PC-3 (cell line): ENCODE measurements around the gene IFFO2. TPM values are rescaled to one million over a fixed set of nuclear protein-coding genes. Genes with fewer than 3 reads are reported as not detected.

ENCODE experiments used
- ATAC-seq: fragments of 200-7000 bp; cut with Tn5 transposase; 2 replicates; pipeline ENCODE4 v1.9.1; 2020; ENCODE audit warnings: mild to moderate bottlenecking, moderate library complexity
- BruUV-seq: library from RNA; stranded (reverse); fragments of 400-500 nt; replicated peaks from 2 replicates; lab custom pipeline; 2021; lab: Mats Ljungman, UMichigan
- CTCF ChIA-PET: fragments of 300-600 bp; sonication (Branson Sonifier 250); formaldehyde crosslinking; loops from one replicate; lab custom pipeline; 2022; ENCODE audit warnings: antibody characterized with exemption; lab: Charles Lee
- POLR2A ChIA-PET: fragments of 300-600 bp; sonication (Branson Sonifier 250); formaldehyde crosslinking; loops from one replicate; lab custom pipeline; 2022; ENCODE audit warnings: antibody characterized with exemption; ENCODE audit not compliant: unreplicated experiment; lab: Charles Lee
- DNase-seq: peaks from one replicate; pipeline ENCODE4 v3.0.0-alpha.2; 2015
- H2AFZ ChIP-seq: fragments of 300-600 bp; sonication (generic); 2 replicates; pipeline ENCODE4 v1.6.0; 2016; ENCODE audit warnings: antibody characterized with exemption, low read length
- H3F3A ChIP-seq: fragments of 300-600 bp; sonication (generic); one replicate; pipeline ENCODE4 v1.6.0; 2017; ENCODE audit warnings: antibody characterized with exemption, low read length, control low read depth, mild to moderate bottlenecking; ENCODE audit not compliant: unreplicated experiment
- H3K27ac ChIP-seq: fragments of 300-600 bp; sonication (generic); 2 replicates; pipeline ENCODE4 v1.5.1; 2016; ENCODE audit warnings: mild to moderate bottlenecking, low read length
- H3K27me3 ChIP-seq: fragments of 300-600 bp; sonication (generic); 2 replicates; pipeline ENCODE4 v1.6.1; 2016; ENCODE audit warnings: low read length, mixed read lengths
- H3K36me3 ChIP-seq: fragments of 300-600 bp; sonication (generic); 2 replicates; pipeline ENCODE4 v1.6.1; 2016; ENCODE audit warnings: low read depth, mixed run types, low read length, mixed read lengths
- H3K4me1 ChIP-seq: fragments of 300-600 bp; sonication (generic); 2 replicates; pipeline ENCODE4 v1.5.1; 2016; ENCODE audit warnings: low read length; ENCODE audit not compliant: insufficient read depth
- H3K4me2 ChIP-seq: fragments of 300-600 bp; sonication (generic); 2 replicates; pipeline ENCODE4 v1.6.0; 2016; ENCODE audit warnings: low read length
- H3K4me3 ChIP-seq: fragments of 300-600 bp; sonication (generic); 2 replicates; pipeline ENCODE4 v1.5.1; 2016; ENCODE audit warnings: mild to moderate bottlenecking, low read length, mixed read lengths
- H3K79me2 ChIP-seq: fragments of 300-600 bp; sonication (generic); 2 replicates; pipeline ENCODE4 v1.6.1; 2017; ENCODE audit warnings: low read length, mixed read lengths
- H3K9ac ChIP-seq: fragments of 300-600 bp; sonication (generic); 2 replicates; pipeline ENCODE4 v1.6.0; 2016; ENCODE audit warnings: mild to moderate bottlenecking, low read length
- H3K9me2 ChIP-seq: fragments of 300-600 bp; sonication (generic); replicated peaks from 2 replicates; pipeline ENCODE4 v1.6.1; 2016; ENCODE audit warnings: mixed run types, low read length, mixed read lengths
- H3K9me3 ChIP-seq: fragments of 300-600 bp; sonication (generic); 2 replicates; pipeline ENCODE4 v1.6.1; 2016; ENCODE audit warnings: low read length, mixed read lengths
- H4K20me1 ChIP-seq: fragments of 300-600 bp; sonication (generic); 2 replicates; pipeline ENCODE4 v1.6.1; 2016; ENCODE audit warnings: low read length, mixed read lengths
- CTCF ChIP-seq: fragments of 300-600 bp; sonication (generic); conservative IDR thresholded peaks from 2 replicates; pipeline ENCODE4 v1.5.1; 2017; ENCODE audit warnings: antibody characterized with exemption, low read depth, mild to moderate bottlenecking, low read length
- EZH2 ChIP-seq: fragments of 300-600 bp; sonication (generic); IDR thresholded peaks from one replicate; pipeline ENCODE4 v1.6.1; 2017; ENCODE audit warnings: antibody characterized with exemption, mild to moderate bottlenecking, low read length; ENCODE audit not compliant: unreplicated experiment
- EZH2phosphoT487 ChIP-seq: fragments of 300-600 bp; sonication (generic); IDR thresholded peaks from 2 replicates; pipeline ENCODE4 v1.6.1; 2018; ENCODE audit warnings: mild to moderate bottlenecking, antibody characterized with exemption, low read length, borderline replicate concordance
- intact Hi-C: fragments of 100-400 bp; cut with micrococcal nuclease; formaldehyde crosslinking; loops from 2 replicates; pipeline ENCODE4 v1.9.0; 2023
- total RNA-seq: library from RNA; depleted of rRNA; stranded (reverse); fragments of >200 nt; gene quantifications from 2 replicates; pipeline ENCODE4 v1.2.3, GENCODE V29; 2014

IFFO2 gene
- total RNA-seq, 1 experiment from 2014 or later, result 30.7 TPM

DNA sequence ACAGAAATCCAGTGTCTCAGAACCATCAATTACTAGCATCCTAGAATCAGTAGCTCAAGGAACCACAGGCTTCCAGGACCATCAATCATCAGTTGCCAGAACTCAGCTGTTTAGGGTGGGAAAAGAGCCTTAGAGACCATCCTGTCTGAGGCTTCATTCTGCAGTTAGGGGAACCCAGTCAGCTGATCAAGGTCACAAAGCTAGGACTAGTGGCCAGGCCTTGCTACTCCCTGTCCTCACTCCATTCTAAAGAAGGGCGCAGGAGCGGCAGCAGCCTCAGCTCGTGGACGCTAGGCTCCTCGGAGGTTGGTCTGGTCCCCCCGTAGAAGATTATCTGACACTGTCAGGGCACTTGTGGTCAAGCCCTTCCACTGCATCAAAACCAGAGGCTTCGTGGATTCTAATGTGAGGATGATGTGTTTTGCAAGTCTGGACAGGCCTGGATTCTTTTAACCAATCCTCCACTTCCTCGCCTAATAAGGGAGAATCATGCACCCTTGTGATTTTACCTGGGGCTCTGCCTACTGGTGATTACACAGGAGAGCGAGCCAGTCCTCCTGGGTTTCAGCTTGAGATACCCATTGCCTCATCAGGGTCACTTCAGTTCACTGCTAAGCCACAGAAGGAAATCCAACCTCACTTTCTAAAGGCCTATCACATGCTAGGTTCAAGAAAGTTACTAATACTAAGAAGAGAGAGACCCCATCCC lies 41.7 kb upstream of the IFFO2 start:
- ChIA-PET CTCF (no interaction called here), POLR2A (no interaction called here)
- Histone ChIP-seq H3K9me2 (no peaks in the 10 kb centered on the region), H4K20me1 (no peaks in the 10 kb centered on the region), H3K4me3 (no peak overlapping the region), H3K27me3 (no peaks in the 10 kb centered on the region), H3F3A (no peaks in the 10 kb centered on the region), H3K9ac (no peak overlapping the region), H3K9me3 (peaks cover 18% of the 10 kb centered on the region), H3K79me2 (no peaks in the 10 kb centered on the region), H3K4me1 (no peaks in the 10 kb centered on the region), H3K4me2 (no peak overlapping the region), H2AFZ (no peak overlapping the region), H3K36me3 (no peaks in the 10 kb centered on the region; the same call in 1 of the 2 replicates), H3K27ac (no peak overlapping the region)
- no peak for DNase-seq
- BruUV-seq, result no TSS peak
- intact Hi-C loops, result no loop called here
- ATAC-seq, result no peak
- no peak for TF ChIP-seq EZH2
- TF ChIP-seq CTCF, result no peak
- no peak for TF ChIP-seq EZH2phosphoT487

- BruUV-seq, result no TSS peak
- Histone ChIP-seq H3K9me3 (peaks cover 13% of the 10 kb centered on the region), H3F3A (no peaks in the 10 kb centered on the region), H3K9ac (no peak overlapping the region), H3K4me3 (no peak overlapping the region), H4K20me1 (no peaks in the 10 kb centered on the region), H3K79me2 (no peaks in the 10 kb centered on the region), H3K27ac (no peak overlapping the region), H3K9me2 (no peaks in the 10 kb centered on the region), H3K4me2 (no peak overlapping the region), H3K36me3 (no peaks in the 10 kb centered on the region; the same call in 1 of the 2 replicates), H3K4me1 (no peaks in the 10 kb centered on the region), H2AFZ (no peak overlapping the region), H3K27me3 (no peaks in the 10 kb centered on the region)
- intact Hi-C loops, result no loop called here
- no peak for ATAC-seq
- ChIA-PET POLR2A (no interaction called here), CTCF (no interaction called here)
- TF ChIP-seq CTCF (no peak), EZH2 (no peak), EZH2phosphoT487 (no peak)
- DNase-seq, result no peak
Measured at GRCh38 chr1:18997508-18997907, 41.0 kb upstream of the IFFO2 start.

- H3K4me2 ChIP-seq, result no peak overlapping the region
- no peaks in the 10 kb centered on the region for H3K27me3 ChIP-seq
- ChIA-PET CTCF (no interaction called here), POLR2A (no interaction called here)
- H3K36me3 ChIP-seq, result no peaks in the 10 kb centered on the region; the same call in 1 of the 2 replicates
- H3K9me2 ChIP-seq, result no peaks in the 10 kb centered on the region
- no peaks in the 10 kb centered on the region for H3K79me2 ChIP-seq
- intact Hi-C loops, result no loop called here
- no peak overlapping the region for H3K27ac ChIP-seq
- no peak overlapping the region for H3K4me3 ChIP-seq
- H3K4me1 ChIP-seq, result no peaks in the 10 kb centered on the region
- H2AFZ ChIP-seq, result no peak overlapping the region
- BruUV-seq, result no TSS peak
- TF ChIP-seq CTCF (no peak), EZH2 (no peak), EZH2phosphoT487 (no peak)
- H3K9me3 ChIP-seq, result peaks cover 5% of the 10 kb centered on the region
- no peak for ATAC-seq
- no peaks in the 10 kb centered on the region for H3F3A ChIP-seq
- no peak overlapping the region for H3K9ac ChIP-seq
- no peak for DNase-seq
- H4K20me1 ChIP-seq, result no peaks in the 10 kb centered on the region
Measured at GRCh38 chr1:18996548-18997177, 40.2 kb upstream of the IFFO2 start.
